GM18502 (cell line): ENCODE data around the gene NEO1.

ENCODE experiments used
- ATAC-seq: cut with Tn5 transposase; IDR thresholded peaks from one replicate; pipeline ENCODE4 v1.9.1; 2021; ENCODE audit warnings: mild to moderate bottlenecking; ENCODE audit not compliant: unreplicated experiment, poor library complexity

Gene NEO1

DNA sequence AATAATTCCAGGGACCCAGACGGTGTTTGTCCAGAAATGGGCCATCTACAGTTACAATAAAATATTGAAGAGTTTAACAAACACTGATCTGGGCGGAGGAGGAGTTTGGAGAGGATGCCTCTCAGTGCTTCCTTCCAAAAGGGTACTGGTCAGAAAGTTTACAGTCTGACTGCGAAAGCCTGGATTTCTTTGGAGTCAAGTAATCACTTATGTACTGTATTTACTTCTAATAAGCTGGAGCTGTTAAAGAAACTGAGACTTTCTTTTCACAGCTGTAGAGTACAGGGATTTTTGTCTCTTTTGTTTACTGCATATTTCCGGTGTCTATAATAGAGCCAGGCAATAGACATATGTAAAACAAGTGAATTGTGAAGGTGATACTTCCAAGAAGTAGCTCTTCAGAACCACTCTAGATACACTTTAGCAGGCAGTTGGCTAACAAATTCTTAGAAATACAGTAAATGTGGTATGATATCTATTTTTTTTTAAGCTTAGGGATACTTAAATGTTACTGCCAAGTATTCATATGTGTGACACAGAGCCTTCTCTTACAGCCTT lies 22.1 kb upstream of the NEO1 start:
- ATAC-seq: no peak

DNA sequence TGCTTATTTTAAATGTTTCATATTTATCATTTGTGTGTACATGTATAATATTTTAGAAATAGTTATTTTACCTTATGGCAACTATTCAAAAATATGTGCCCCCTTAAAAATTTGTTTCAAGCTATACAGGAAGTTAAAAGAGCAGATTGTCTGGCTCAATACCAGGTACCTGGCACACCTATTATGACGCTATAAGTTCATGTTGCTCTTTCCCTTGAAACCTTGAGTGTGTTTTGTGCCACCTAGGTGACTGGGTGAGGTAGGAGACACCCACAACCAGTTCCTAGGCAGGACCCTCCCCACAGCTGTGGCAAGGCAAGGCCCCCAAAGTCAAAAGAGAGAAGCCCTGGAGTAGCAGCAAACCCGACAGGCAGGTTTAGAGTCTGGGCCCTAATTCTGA lies 20.6 kb upstream of the NEO1 start:
- no peak for ATAC-seq

DNA sequence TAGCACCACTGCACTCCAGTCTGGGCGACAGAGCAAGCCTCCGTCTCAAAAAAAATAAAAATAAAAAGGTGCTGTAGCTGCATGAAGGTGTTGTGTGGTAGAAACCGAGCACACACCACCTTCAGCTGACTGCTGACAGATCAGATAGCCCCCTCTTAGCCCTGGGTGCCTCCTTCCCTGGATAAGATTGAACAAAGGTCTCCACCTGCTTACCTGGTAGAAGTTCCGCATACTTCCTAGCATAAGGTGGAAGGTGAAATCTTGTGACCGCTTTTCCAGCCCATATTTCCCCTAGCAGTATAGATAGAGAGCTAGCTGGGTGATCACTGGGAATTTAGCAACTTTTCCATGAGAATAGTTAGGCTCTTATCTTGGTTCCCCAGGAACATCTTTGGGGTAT lies 18.7 kb upstream of the NEO1 start:
- no peak for ATAC-seq

DNA sequence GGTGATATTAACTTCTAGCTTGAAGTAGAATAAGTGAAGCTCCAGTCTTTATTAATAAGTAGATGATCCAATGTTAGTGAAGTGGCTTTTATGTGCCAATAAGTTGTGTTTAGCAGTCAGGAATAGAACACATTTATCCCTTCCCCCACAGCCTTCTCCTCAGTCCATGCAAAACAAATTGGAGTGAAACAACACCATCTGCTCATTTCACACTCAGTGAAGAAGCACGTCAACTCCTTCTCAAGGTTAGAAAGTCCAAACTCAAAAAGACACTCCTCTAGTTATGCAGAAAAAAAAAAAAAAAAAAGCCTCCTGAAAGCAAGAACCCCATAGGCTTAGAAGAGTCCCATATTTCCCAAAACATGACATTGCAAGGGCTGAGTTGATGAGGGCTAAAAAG lies 18.0 kb upstream of the NEO1 start:
- no peak for ATAC-seq

DNA sequence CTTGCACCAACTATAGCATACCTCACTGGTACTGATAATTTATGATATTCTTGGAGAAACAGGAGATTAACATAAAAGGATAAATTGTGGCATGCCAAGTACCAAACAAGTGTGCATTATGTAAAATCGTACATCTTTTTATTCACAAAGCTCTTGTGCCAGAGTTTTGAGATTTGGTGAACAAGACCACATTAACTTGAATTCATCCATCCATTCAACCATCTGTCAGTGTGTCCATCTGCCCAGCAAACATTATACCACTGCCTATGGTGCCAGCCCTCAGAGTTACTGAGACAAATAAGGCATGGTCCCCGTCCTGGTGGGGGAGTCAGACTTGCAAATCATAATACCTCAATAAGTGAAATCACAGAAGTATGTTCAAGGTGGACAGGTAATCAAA lies 17.0 kb upstream of the NEO1 start:
- ATAC-seq: no peak

DNA sequence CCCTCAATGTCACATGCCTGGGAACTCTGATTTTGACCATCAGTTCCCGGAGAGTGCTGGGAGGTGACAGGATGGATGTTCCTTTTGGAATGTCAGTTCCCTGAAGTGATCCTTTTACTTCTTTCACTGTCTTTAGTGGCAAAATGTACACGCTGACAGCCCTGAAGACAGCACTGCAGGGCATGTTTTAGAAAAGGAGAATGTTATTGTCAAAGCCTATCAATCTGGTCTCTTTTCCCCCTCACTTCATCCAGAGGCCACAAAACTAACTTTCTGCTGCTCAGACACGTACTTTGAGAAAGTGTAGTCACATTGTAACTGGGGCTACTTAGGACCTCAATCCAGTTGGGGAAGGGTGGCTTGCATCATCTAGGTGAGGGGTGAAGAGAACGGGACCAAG lies 14.0 kb upstream of the NEO1 start:
- no peak for ATAC-seq

DNA sequence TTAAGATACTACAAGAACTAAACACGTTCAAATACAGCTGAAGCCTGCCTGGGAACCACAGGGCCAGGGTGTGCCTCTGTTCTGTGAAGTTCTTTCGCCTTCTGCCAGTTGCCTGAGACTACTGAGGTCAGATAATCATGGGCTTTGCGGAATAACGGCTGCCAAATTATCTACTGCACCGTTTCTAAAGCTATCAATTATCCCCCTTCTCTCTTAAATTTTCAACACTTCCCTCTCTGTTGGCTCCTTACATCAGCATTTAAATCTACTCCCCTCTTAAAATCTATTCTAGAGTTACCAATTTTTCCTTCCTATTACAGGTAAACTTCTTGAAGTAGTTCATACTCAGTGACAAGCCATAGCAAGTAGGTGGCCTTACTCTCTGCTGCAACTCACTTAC lies 6.2 kb upstream of the NEO1 start:
- ATAC-seq: no peak

DNA sequence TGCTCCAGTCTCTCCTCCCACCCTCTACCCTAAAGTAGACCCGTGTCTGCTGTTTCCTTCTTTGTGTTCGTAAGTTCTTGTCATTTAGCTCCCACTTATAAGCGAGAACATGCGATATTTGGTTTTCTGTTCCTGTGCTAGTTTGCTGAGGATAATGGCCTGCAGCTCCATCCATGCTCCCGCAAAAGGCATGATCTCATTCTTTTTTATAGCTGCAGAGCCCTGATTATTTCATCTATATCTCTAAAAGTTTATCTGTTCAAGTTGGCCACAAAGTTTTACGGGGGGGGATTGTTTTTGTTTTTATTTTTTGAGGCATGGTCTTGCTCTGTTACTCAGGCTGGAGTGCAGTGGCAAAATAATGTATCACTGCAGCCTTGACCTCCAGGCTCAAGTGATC lies 4.4 kb upstream of the NEO1 start:
- ATAC-seq: no peak

DNA sequence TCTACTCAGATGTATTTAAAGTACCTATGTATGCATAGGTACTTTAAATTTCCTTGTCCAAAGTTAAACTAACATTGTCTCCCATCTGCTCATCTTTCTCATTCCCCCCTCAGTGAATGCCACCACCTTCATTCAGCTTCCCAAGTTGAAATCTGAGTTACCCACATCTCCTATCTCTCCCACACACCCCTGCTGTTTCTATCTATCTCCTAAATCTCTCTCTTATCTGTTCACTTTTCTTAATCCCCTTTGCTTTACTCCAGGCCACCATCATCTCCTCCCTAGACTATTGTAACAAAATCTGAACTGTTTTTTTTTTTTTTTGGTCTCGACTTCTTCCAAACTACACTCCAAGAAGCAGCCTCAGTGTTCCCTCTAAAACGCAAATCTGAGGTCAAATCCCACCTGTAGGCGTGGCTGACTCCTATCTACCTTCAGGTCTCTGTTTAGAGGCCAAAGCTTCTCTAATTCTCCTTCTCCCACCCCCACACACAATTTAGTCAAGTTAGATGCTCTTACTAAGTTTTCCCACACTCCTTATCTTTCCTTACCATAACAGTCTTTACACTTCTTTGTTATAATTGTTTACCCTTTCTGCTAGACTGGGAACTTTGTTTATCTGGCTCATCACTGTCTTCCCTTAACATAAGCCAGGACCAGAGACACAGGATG lies 3.5 kb upstream of the NEO1 start:
- no peak for ATAC-seq

DNA sequence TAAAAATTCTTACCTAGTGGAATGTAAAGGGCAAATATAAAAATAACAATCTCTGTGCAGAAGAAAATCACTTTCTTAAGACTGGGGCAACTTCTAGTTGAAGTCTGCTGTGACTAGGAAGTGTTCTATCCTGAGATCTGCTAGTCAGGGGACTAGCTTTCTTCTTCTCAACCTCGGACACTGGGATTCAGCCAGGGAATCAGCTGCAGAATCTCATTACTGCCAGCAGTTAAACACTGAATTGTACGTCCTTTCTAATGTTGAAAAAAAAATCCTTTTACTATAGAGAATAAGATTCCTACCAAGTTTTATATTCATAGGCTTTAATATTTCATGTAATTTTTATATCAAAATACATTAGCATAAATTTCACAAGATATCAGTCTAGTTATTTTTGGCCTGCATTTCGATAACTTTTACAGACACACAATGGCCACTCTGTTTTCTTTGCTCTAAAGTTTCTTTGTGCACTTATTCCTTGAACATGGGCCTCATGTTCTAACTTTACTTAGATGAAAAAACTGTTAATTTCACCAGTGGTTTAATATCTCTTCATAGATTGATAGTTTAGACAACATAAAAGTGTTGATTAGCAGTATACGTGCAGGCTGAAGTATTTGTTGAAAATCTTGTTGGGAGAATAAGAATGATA lies 2.6 kb upstream of the NEO1 start:
- ATAC-seq: no peak

DNA sequence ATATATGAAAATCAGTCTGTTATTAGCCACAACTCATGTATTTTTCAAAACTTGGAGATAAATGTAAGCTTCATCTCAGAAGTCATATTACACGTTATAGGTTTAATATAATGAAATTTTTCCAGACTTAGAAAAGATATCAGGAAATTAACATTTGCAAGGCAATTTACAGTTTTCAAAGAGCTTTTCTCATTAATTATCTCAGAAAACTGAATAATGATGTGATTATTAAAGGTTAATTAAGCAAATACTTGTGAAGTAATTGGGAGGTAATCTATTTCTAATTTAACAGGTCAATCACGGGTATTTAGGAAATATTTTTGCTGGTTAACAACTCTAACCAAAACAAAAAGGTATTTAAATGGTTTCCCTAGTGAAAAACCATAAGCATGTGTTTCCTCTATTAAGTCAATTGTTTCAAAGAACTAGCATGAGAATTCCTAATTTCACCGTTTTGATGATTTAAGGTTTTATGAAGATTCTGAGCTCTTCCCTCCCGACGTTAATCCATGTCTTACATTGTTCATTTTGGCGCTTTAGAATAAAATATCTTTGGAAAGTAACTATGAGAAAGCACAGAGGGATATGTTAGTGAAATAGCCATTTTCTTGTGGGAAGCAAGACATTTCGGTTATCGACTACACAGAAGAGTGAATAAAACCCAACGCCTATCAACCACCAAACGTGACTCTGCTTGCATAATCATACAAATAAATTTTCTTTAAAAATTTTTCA lies 1.5 kb upstream of the NEO1 start:
- no peak for ATAC-seq

DNA sequence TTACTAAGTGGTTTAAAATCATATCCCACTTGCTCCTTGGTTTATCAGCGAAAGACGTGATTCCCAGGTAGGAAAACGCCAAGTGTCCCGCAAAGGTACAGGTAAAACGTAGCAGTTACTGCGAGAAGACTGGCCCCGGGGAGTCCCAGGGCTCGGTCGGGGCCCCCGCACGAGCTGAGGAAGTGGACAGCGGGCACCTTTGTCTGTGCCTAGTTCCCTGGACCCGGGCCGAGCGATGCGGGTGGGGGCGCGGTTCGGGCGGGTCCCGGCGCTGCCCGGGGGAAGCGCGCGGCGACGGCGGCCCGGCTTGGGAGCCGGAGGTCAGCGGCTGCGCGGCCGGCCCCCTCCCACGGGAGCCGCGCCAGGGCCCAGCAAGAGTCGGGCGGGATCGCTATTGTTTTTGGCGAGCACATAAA lies 864 bp upstream of the NEO1 start:
- ATAC-seq: no peak

DNA sequence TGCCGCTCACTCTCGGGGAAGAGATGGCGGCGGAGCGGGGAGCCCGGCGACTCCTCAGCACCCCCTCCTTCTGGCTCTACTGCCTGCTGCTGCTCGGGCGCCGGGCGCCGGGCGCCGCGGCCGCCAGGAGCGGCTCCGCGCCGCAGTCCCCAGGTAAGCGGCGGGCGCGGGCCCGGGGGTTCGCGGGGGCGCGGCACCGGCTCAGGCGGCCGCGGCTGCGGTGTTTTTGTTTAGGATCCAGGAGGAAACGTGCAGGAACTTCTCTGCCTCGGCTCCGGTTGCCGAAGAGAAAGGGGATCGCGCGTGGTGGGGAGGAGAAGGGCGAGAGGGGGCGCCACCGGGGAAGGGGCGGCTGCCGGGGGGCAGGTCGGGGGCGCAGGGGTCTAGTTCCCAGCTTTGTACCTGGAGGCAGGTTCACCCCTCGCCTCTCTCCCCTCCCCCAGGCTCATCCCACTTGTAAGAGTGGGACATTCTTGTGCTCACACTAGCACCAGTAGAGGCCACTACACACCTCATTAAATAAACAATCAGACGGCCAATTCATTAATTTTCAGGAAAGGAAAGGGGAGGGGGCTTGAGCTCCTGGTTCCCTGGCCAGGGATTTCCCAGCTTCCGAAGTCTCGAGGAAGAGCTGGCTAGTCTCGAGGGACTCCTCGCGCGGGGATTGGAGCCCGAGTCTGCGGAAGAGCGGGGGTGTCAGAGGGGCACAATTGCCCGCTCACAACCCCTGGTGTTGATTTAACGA lies 562 bp downstream of the NEO1 start:
- peak; percentile 47 for ATAC-seq

DNA sequence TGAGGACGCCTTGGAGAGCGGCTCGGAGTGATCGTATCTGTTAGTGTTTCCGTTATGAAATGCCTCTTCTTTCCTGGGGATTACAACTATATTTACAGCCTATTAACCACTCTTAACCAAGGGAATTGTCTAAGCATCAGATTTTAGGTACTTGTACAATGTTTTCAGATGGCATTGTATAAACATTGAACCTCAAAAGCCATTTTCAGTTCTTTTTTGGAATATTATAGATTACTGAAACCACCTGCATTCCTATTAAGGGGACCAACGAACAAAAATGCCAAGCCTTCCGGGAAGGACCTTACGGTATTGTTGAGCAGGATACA lies 1.1 kb downstream of the NEO1 start:
- ATAC-seq: no peak

DNA sequence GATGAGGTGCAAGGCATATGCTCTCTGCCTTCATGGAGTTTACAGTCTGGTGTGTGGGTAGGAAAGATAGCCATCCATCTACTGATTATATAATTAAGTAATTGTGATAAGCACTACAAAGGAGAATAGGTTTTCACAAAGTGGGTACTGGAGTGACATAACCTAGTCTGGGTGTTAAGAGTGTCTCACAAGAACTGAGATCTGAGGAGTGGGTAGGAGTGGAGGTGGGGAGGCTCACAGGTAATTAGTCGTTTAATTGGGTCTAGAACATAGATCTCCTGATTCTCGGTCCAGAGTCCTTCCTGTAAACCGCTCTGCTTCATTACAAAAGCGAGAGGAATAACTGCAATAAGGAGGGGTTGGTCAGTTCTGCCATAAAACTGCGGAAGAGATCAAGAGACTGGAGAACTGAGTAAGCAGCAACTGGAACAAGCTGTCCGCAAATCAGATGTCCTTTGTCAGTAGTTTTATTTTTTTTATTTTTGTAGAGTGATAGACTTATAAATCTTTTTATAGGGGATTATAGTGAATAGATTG lies 2.2 kb downstream of the NEO1 start:
- ATAC-seq: no peak

DNA sequence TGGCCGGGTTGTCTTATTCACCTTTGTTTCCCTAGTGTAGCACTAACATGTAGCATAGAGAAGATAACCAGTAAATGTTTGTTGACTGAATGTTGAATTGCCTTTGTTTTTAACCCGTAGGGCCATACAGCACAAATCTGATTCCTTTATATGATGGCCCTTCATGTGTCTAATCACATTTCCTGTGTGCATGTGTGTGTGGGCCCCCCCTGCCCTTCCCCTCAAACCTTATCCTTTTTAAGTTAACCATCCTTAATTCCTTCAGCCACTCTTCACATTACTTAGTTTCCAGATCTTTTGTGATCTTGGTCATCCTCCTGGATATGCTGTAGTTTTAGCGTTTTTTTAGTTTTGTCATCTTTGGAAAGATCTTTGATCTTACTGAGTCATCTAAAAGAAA lies 4.2 kb downstream of the NEO1 start:
- no peak for ATAC-seq

DNA sequence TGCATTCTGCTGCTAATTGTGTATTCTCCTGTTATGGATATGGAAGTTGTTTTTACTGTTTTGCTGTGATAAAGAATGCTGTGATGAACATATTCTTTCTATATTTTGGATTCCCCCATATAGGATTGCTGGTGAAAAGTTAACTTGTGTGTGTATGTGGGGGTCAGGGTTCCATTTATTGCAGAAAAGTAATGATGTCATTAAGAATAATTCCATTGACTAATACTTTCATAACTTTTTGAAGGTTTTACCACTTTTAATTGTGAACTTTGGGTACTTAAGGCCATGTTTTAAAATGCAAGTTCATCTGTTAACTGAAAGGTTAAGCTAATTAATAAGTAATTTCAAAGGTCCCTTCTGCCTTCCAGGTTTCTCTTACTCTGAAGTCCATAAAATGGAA lies 6.2 kb downstream of the NEO1 start:
- no peak for ATAC-seq

DNA sequence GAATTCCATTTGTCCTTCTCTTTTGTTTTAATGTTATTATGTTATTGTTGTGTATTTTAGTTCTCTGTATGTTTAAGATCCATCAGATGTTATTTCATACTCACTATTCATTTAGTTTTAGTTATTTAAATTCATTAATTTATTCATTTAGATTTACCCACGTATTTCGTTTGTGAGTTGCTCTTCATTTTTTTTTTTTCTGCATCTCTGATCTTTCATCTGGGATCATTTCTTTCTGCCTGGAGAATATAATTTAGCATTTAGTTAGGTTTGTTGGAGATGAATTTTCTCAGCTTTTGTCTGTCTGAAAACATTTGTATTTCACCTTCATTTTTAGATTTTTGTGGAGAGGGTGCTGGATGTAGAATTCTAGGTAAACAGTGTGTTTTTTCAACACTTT lies 12.9 kb downstream of the NEO1 start:
- no peak for ATAC-seq

DNA sequence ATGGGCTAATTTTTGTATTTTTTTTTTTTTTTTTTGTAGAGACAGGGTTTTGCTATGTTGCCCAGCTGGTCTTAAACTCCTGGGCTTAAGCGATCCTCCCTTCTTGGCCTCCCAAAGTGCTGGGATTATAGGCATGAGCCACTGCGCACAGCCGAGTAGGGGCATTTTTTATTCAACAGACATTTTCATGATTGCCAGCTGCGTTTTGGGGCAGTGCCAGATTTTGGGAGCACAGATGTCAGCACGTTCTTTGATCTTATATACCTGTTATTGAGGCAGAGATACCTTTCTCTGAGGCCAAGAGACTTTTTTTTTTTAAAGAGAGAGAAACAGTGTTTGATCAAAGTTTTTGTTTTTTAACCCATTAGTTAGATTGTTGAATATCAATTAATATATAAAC lies 16.8 kb downstream of the NEO1 start:
- ATAC-seq: no peak

DNA sequence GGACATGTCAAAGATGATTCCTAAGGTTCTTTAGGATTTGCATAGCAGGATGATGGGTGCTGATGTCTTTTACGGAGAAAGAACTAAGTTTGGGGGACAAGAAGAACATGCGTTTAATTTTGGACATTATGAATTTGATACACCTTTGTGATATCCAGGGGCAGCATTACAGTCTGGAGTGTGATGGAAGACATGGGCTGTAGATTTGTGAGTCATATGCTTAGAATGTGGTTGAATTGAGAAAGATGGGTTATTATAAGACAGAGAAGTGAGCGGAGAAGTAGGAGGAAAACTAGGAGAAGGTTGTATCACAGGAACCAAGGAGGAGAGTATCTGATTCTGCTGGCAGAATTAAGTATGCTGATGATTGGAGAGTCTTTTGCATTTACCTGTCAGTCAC lies 20.6 kb downstream of the NEO1 start:
- no peak for ATAC-seq

DNA sequence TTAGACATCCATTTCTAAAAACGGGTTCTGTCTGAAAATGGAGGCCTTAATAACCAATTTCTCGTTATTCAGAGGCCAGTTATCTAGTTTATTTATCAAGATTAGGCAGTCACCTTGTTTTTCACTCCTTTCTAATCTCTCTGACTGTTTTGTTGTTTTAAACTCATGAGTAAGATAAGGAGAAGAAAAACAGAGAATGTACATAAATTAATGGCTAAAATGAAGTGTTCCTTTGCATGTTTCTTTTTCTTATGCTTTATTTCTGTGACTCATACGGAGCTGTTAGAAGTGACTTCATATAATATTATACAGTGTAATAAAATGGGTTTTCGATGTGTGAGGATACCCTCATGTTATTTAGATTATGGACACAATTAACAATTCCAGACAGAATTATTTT lies 22.0 kb downstream of the NEO1 start:
- no peak for ATAC-seq
